ENCODE measurements around the gene THUMPD1. TPM values are rescaled to one million over a fixed set of nuclear protein-coding genes. Genes with fewer than 3 reads are reported as not detected.

THUMPD1 gene
- polyA plus RNA-seq, 1 experiment: 12.5 TPM

DNA sequence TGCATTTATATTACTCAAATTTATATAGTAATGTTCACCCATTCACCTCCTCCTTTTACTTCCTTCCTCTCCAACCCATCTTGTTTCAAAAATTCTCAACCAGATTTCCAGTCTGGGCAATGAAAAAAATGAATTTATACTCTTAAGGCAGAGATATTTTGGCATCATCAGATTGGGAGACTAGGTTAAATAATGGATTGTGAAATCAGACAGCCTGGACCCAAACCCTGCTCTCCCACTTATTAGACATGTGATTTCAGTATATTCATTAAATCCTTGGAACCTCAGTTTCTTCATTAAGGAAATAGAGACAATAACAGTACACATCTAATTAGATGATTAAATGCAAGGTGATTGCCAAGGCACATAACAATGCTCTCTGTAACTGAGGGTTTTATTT, 52.0 kb downstream of the THUMPD1 start:
- ChIA-PET CTCF (no interaction called here), POLR2A (no interaction called here)
- Histone ChIP-seq H3K36me3 (ENCODE audit: control insufficient read depth, insufficient read depth, low read length) (no peaks in the 10 kb centered on the region), H3K4me3 (ENCODE audit: low read depth, low read length) (no peak overlapping the region), H3K27me3 (ENCODE audit: control insufficient read depth, insufficient read depth, low read length) (no peaks in the 10 kb centered on the region)
- DNase-seq (ENCODE audit: low read depth): no peak
- TF ChIP-seq, protein P1, sequence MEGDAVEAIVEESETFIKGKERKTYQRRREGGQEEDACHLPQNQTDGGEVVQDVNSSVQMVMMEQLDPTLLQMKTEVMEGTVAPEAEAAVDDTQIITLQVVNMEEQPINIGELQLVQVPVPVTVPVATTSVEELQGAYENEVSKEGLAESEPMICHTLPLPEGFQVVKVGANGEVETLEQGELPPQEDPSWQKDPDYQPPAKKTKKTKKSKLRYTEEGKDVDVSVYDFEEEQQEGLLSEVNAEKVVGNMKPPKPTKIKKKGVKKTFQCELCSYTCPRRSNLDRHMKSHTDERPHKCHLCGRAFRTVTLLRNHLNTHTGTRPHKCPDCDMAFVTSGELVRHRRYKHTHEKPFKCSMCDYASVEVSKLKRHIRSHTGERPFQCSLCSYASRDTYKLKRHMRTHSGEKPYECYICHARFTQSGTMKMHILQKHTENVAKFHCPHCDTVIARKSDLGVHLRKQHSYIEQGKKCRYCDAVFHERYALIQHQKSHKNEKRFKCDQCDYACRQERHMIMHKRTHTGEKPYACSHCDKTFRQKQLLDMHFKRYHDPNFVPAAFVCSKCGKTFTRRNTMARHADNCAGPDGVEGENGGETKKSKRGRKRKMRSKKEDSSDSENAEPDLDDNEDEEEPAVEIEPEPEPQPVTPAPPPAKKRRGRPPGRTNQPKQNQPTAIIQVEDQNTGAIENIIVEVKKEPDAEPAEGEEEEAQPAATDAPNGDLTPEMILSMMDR (IDR thresholded peaks at IDR 0.05; ENCODE audit: insufficient read depth, low read depth, low read length): no peak

DNA sequence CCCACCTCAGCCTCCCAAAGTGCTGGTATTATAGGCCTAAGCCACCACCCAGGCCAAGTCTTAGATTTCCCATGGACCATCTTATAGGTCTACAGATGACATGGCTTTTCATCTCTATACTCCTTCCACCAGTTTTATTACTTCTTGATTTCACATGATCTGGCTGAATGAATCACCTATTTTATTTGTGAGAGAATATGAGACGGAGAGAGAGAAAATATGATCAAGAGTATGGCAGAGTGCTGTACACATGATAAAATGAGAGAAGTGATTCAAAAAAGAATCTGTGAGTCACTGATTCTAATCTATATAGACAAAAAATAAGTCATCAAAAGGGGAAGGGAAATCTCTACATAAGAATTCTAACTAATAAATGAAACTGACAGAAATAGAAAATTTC, 57.8 kb downstream of the THUMPD1 start:
- Histone ChIP-seq H3K27me3 (ENCODE audit: control insufficient read depth, insufficient read depth, low read length) (no peaks in the 10 kb centered on the region), H3K4me3 (ENCODE audit: low read depth, low read length) (no peak overlapping the region), H3K36me3 (ENCODE audit: control insufficient read depth, insufficient read depth, low read length) (no peaks in the 10 kb centered on the region)
- TF ChIP-seq, protein P1 (IDR thresholded peaks at IDR 0.05; ENCODE audit: insufficient read depth, low read depth, low read length): no peak
- DNase-seq (ENCODE audit: low read depth): no peak
- CTCF ChIA-PET: no interaction called here
- POLR2A ChIA-PET: no interaction called here

Small RNAs within 50 kb of the gene (small RNA-seq; reads per million reads assigned to genes)
- gene RNU6-944P (ENCODE audit: insufficient read length, low read depth, low replicate concordance): not detected

Other genes starting within 250 kb of the THUMPD1 start
- gene ACSM2B, start 165.5 kb downstream of the THUMPD1 start, polyA plus RNA-seq (2011; rRNA removed): not detected in 2 replicates
- not detected in 2 replicates for gene ACSM1, start 44.1 kb downstream of the THUMPD1 start, polyA plus RNA-seq (2011; rRNA removed)
- gene ACSM3, start 22.2 kb upstream of the THUMPD1 start, polyA plus RNA-seq (2011; rRNA removed): 0.29 and 0.55 TPM in 2 replicates
- 7.4 and 10.7 TPM in 2 replicates for gene ERI2, start 64.7 kb upstream of the THUMPD1 start, polyA plus RNA-seq (2011; rRNA removed)
- gene REXO5, start 64.7 kb upstream of the THUMPD1 start, polyA plus RNA-seq (2011; rRNA removed): 2.2 and 3.2 TPM in 2 replicates
- gene DCUN1D3, start 158.5 kb upstream of the THUMPD1 start, polyA plus RNA-seq (2011; rRNA removed): 10.9 and 15.5 TPM in 2 replicates
- 19.3 and 38.8 TPM in 2 replicates for gene LYRM1, start 159.0 kb upstream of the THUMPD1 start, polyA plus RNA-seq (2011; rRNA removed)

Measured in BJ (cell line).